ENCODE results near the gene PLIN4. TPM values are rescaled to one million over a fixed set of nuclear protein-coding genes. Genes with fewer than 3 reads are reported as not detected.

Gene PLIN4
- total RNA-seq, 1 experiment from 2014 or later = 2.3 TPM

DNA sequence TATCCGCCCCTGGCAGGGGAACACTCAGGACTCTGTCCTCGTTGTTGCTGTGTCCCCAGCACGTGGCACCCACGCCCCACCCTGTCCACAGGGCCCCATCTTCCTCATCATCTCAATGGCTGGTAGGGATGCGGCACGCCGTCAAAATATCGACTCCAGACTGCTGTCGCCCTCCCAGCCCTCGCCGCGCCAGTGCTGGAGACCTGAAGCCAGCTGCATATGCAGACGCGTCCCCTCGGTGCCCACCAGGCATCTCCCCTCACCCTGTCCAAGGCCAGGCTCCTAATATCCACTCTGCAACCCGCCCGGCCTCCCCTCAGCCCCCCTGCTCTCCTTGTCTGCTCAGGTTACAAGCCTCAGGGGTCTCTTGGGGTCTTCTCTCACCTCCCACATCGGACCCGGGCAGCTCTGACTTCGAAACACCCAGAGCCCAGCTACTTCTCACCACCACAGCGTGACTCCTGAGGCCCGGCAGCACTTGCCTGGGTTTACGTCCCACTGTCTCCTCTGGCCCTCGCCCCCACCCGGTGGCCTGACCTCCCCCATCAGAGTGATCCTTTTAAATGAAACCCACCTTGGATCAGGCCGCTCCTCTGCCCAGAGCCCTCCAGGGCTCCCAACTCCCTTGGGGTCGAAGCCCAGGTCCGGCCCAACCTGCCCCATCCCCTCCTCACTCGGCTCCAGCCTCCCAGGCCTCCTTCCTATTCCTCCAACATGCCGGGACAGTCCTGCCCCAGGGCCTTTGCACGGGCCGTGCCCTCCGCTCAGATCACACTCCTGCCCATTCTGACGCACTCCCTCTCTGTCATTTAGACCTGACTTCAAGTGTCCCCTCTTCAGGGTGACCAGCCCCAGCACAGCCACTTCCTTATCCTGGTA, 12.5 kb downstream of the PLIN4 start:
- Histone ChIP-seq H3K27me3 (ENCODE audit: insufficient read depth, low read length) (no peaks in the 10 kb centered on the region), H3K9me2 (ENCODE audit: insufficient read depth) (no peaks in the 10 kb centered on the region), H3K4me2 (ENCODE audit: low read length) (peak overlapping the region; percentile 33; the same call in 1 of the 2 replicates), H3K36me3 (ENCODE audit: control insufficient read depth in 1 of 2, insufficient read depth in 2 of 2, low read length in 2 of 2) (no peaks in the 10 kb centered on the region; a peak in 1 of 4 replicates), H3K4me3 (replicated peaks in 1 of 2; ENCODE audit: low read depth in 1 of 2, low read length in 2 of 2) (no peak overlapping the region), H3K4me1 (ENCODE audit: control insufficient read depth in 1 of 2, insufficient read depth in 2 of 2, low read length in 2 of 2) (peaks cover 0 to 11% of the 10 kb centered on the region in 2 experiments; a peak in 2 of 4 replicates), H4K20me1 (ENCODE audit: insufficient read depth) (no peaks in the 10 kb centered on the region), H3K79me2 (ENCODE audit: insufficient read depth, low read length) (no peaks in the 10 kb centered on the region), H3K27ac (ENCODE audit: low read depth, low read length) (no peak overlapping the region), H3K9me3 (ENCODE audit: control insufficient read depth in 1 of 2, insufficient read depth in 1 of 2, low read depth in 1 of 2, low read length in 2 of 2) (no peaks in the 10 kb centered on the region), H3K9ac (ENCODE audit: low read length) (no peak overlapping the region), H2AFZ (ENCODE audit: low read depth, low read length, poor library complexity, severe bottlenecking) (no peak overlapping the region)
- TF ChIP-seq SP1 (IDR thresholded peaks at IDR 0.05; ENCODE audit: low read depth) = no peak
- no peak for TF ChIP-seq SRF (IDR thresholded peaks at IDR 0.05; ENCODE audit: low read depth)
- ChIA-PET RAD21 (ENCODE audit: low non-redundant PET in 1 of 2, low total read pairs in 2 of 2, uncharacterized antibody in 2 of 2, unreplicated experiment in 2 of 2) (no interaction called here), CTCF (no interaction called here), POLR2A (no interaction called here)
- BruUV-seq (replicated peaks) = no TSS peak
- ATAC-seq (peak; percentile 9; the same call in 1 of the 2 replicates), DNase-seq (ENCODE audit: low read depth, low spot score) (no peak)
- intact Hi-C loops (cut with micrococcal nuclease) = no loop called here

DNA sequence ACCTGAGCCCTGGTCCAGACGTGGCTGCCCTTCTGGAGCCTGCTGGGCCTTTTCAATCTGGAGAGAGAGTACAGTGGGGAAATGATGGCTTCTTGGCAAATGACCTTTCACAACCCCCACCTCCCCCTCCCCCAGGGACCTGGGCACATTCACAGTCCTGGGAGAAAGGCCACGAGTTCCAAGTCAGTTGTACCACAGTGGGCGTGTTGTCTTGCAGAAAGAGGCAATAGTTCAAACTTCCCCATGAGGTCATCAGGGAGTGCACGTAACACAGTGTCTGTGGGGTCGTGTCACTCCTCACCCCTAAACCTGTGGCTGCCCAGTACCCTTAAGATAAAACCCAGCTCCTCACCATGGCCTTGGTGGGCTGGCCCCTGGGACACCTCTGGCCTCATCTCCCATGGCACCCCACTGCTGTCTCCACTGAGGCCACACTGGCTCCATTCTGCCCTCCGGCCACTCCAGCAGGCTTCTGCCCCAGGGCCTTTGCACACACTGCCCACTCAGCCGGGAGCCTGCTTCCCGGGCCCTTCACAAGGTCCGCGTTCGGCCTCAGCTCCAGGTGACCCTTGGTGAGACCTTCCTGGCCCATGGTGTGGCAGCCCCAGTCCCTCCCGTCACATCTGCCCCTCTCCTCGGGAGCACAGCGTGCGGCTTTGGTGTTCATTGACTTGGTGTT, 13.3 kb downstream of the PLIN4 start:
- Histone ChIP-seq H3K4me3 (replicated peaks in 1 of 2; ENCODE audit: low read depth in 1 of 2, low read length in 2 of 2) (no peak overlapping the region), H3K27me3 (ENCODE audit: insufficient read depth, low read length) (no peaks in the 10 kb centered on the region), H3K36me3 (ENCODE audit: control insufficient read depth in 1 of 2, insufficient read depth in 2 of 2, low read length in 2 of 2) (peaks cover 0 to 2% of the 10 kb centered on the region in 2 experiments; a peak in 1 of 4 replicates), H3K9me2 (ENCODE audit: insufficient read depth) (no peaks in the 10 kb centered on the region), H3K9ac (ENCODE audit: low read length) (no peak overlapping the region), H3K4me2 (ENCODE audit: low read length) (no peak overlapping the region), H3K9me3 (ENCODE audit: control insufficient read depth in 1 of 2, insufficient read depth in 1 of 2, low read depth in 1 of 2, low read length in 2 of 2) (no peaks in the 10 kb centered on the region), H2AFZ (ENCODE audit: low read depth, low read length, poor library complexity, severe bottlenecking) (no peak overlapping the region), H3K4me1 (ENCODE audit: control insufficient read depth in 1 of 2, insufficient read depth in 2 of 2, low read length in 2 of 2) (peaks cover 0 to 11% of the 10 kb centered on the region in 2 experiments; a peak in 2 of 4 replicates), H3K27ac (ENCODE audit: low read depth, low read length) (no peak overlapping the region), H4K20me1 (ENCODE audit: insufficient read depth) (no peaks in the 10 kb centered on the region), H3K79me2 (ENCODE audit: insufficient read depth, low read length) (no peaks in the 10 kb centered on the region)
- intact Hi-C loops (cut with micrococcal nuclease) = no loop called here
- TF ChIP-seq SIN3A (IDR thresholded peaks at IDR 0.05; ENCODE audit: low read depth) (no peak), TCF7L2 (IDR thresholded peaks at IDR 0.05; ENCODE audit: borderline replicate concordance, extremely low read depth, insufficient read depth, insufficient read length) (no peak), CEBPB (IDR thresholded peaks at IDR 0.05; ENCODE audit: low read depth) (no peak), EGR1 (IDR thresholded peaks at IDR 0.05; ENCODE audit: low read depth) (no peak), EZH2phosphoT487 (IDR thresholded peaks at IDR 0.05; ENCODE audit: borderline replicate concordance) (no peak), JUND (IDR thresholded peaks at IDR 0.05) (no peak), EZH2 (IDR thresholded peaks at IDR 0.05) (no peak), RAD21 (IDR thresholded peaks at IDR 0.05; ENCODE audit: low read depth) (no peak), SP1 (IDR thresholded peaks at IDR 0.05; ENCODE audit: low read depth) (no peak), CBX3 (IDR thresholded peaks at IDR 0.05; ENCODE audit: low read depth) (no peak), ZFX (IDR thresholded peaks at IDR 0.05) (no peak), POLR2AphosphoS5 (IDR thresholded peaks at IDR 0.05; ENCODE audit: low read depth, low read length) (no peak), SRF (IDR thresholded peaks at IDR 0.05; ENCODE audit: low read depth) (no peak)
- TF ChIP-seq, protein P1, sequence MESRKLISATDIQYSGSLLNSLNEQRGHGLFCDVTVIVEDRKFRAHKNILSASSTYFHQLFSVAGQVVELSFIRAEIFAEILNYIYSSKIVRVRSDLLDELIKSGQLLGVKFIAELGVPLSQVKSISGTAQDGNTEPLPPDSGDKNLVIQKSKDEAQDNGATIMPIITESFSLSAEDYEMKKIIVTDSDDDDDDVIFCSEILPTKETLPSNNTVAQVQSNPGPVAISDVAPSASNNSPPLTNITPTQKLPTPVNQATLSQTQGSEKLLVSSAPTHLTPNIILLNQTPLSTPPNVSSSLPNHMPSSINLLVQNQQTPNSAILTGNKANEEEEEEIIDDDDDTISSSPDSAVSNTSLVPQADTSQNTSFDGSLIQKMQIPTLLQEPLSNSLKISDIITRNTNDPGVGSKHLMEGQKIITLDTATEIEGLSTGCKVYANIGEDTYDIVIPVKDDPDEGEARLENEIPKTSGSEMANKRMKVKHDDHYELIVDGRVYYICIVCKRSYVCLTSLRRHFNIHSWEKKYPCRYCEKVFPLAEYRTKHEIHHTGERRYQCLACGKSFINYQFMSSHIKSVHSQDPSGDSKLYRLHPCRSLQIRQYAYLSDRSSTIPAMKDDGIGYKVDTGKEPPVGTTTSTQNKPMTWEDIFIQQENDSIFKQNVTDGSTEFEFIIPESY (IDR thresholded peaks at IDR 0.05; ENCODE audit: extremely low read depth, insufficient replicate concordance, low read length) = no peak
- TF ChIP-seq, protein P2, sequence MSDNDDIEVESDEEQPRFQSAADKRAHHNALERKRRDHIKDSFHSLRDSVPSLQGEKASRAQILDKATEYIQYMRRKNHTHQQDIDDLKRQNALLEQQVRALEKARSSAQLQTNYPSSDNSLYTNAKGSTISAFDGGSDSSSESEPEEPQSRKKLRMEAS (IDR thresholded peaks at IDR 0.05) = no peak
- no peak for ATAC-seq
- no peak for DNase-seq (ENCODE audit: low read depth, low spot score)
- ChIA-PET CTCF (interaction anchor here (1.2 kb wide), 1 partner anchor 238 kb away, joined by 3 read pairs; no protein-coding TSS in a partner anchor), RAD21 (ENCODE audit: low non-redundant PET in 1 of 2, low total read pairs in 2 of 2, uncharacterized antibody in 2 of 2, unreplicated experiment in 2 of 2) (no interaction called here), POLR2A (no interaction called here)
- BruUV-seq (replicated peaks) = no TSS peak
